Testis (tissue), 3 donors: ENCODE data around the gene C15orf62. TPM values are rescaled to one million over a fixed set of nuclear protein-coding genes. Genes with fewer than 3 reads are reported as not detected.

Source experiments
- DNase-seq: peaks from one replicate; pipeline ENCODE4 v3.0.0-alpha.2; 2019
- H3K27ac ChIP-seq, 2 donors: fragments of 200-600 bp; sonication (generic); one replicate each; pipeline ENCODE4 v1.5.1; 2019
- H3K27me3 ChIP-seq: fragments of 200-600 bp; sonication (generic); one replicate; pipeline ENCODE4 v1.5.1; 2019
- H3K36me3 ChIP-seq: fragments of 200-600 bp; sonication (generic); one replicate; pipeline ENCODE4 v1.5.1; 2017; ENCODE audit warnings: low read depth; ENCODE audit errors: missing control alignments
- H3K4me1 ChIP-seq: fragments of 200-600 bp; sonication (generic); one replicate; pipeline ENCODE4 v1.5.1; 2019
- H3K4me3 ChIP-seq, 2 donors: fragments of 200-600 bp; sonication (generic); one replicate each; pipeline ENCODE4 v1.5.1; 2017 to 2019
- H3K9me3 ChIP-seq: fragments of 200-600 bp; sonication (generic); one replicate; pipeline ENCODE4 v1.5.1; 2017
- CTCF ChIP-seq, 3 experiments: fragments of 450-650 bp in 2 of 3; fragments of 200-600 bp in 1 of 3; sonication (generic) in 1 of 3; IDR thresholded peaks; one replicate each; pipeline ENCODE4 v1.5.1; 2016 to 2019; ENCODE audit warnings: antibody characterized with exemption in 3 of 3, mild to moderate bottlenecking in 2 of 3, moderate library complexity in 1 of 3
- POLR2A ChIP-seq: fragments of 450-650 bp; IDR thresholded peaks from one replicate; pipeline ENCODE4 v1.6.1; 2017; ENCODE audit warnings: antibody characterized with exemption, mild to moderate bottlenecking, moderate library complexity
- WGBS, 2 donors: methylation state at CpG; one replicate each; pipeline ENCODE4 v1.1.5; 2018; 5-methylcytosine and 5-hydroxymethylcytosine counted together
- intact Hi-C: fragments of 100-400 bp; cut with DNase I; formaldehyde crosslinking; loops from one replicate; pipeline ENCODE4 v1.15.1; 2023; ENCODE audit warnings: low total_unique reads
- polyA plus RNA-seq: library from polyadenylated mRNA; stranded (reverse); fragments of 350-450 nt; fragmentation: Illumina TruSeq; extraction: RNeasy Lipid Tissue Mini Kit (QIAGEN cat#74804); gene quantifications from one replicate; pipeline ENCODE4 v1.2.3, GENCODE V29; 2014; ENCODE audit warnings: low read depth, low replicate concordance; ENCODE audit not compliant: insufficient read depth
- total RNA-seq, 2 donors: library from RNA; depleted of rRNA; stranded (reverse); fragments of >200 nt; gene quantifications; one replicate each; pipeline ENCODE4 v1.2.3, GENCODE V29; 2016

C15orf62 gene
- total and polyA plus RNA-seq, 3 donors from 2014 or later: 0.24 TPM; not detected in 2

- no peaks in the 10 kb centered on the region for H3K9me3 ChIP-seq
- no peaks in the 10 kb centered on the region for H3K27me3 ChIP-seq
- peak within 1 kb of the TSS; percentile 87 to 97 for H3K27ac ChIP-seq
- peak in 1 of 3 experiments; percentile 16 for TF ChIP-seq CTCF (IDR thresholded peaks at IDR 0.05)
- TF ChIP-seq POLR2A: peak; percentile 10
- WGBS, 2 donors: 0 to 1% methylated on average over 20 to 64 of the region's 64 CpGs
- intact Hi-C loops: no loop called here
- peaks cover 9% of the 10 kb centered on the region for H3K4me1 ChIP-seq
- no peaks in the 10 kb centered on the region for H3K36me3 ChIP-seq
- H3K4me3 ChIP-seq: peak within 1 kb of the TSS; percentile 84 to 100
- peak; percentile 99 for DNase-seq
Measured at GRCh38 chr15:40807028-40807887, 37.5 kb downstream of the C15orf62 start, which contains the start of the genes DNAJC17 and ZFYVE19. Gene DNAJC17, minus strand, starts transcription at chr15:40807473. Its CDS starts 27 bp downstream, at chr15:40807446. Gene ZFYVE19, plus strand, starts transcription at chr15:40807089. Its CDS starts 501 bp downstream, at chr15:40807590.

DNA sequence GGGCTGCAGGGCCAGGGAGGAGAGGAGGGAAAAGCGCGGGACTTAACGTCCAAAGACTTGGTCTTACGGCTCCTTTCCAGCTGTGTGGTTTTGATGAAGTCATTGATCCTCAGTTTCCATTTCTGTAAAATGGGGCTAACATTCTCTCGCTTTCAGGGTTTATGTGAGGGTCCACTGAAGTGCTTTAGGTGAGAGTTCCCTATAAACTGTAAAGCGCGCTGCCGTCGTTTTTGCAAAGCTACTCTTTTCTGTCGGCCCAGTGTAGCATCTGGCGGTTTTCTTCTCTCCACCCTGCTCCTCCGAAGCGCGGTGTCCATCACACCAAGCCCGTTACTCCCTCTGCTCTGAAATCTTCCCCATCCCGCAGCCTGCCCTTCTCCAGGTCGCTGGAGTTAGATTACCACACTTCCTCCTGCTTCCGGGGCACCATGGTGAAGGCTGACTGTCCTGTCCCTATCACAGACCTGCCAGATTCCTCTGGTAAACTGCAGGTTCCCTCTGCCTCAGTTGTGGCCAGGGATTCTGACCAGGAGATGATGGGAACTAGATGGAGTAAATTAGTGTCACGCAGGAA, 38.2 kb downstream of the C15orf62 start:
- 11 to 46% methylated on average over 19 of the region's 19 CpGs for WGBS, 2 donors
- TF ChIP-seq CTCF (IDR thresholded peaks at IDR 0.05) (no peak), POLR2A (no peak)
- peaks cover 9% of the 10 kb centered on the region for H3K4me1 ChIP-seq
- DNase-seq: no peak
- H3K9me3 ChIP-seq: no peaks in the 10 kb centered on the region
- peak overlapping the region; percentile 87 to 97 for H3K27ac ChIP-seq
- intact Hi-C loops: no loop called here
- peak overlapping the region; percentile 84 to 100 for H3K4me3 ChIP-seq
- no peaks in the 10 kb centered on the region for H3K36me3 ChIP-seq
- no peaks in the 10 kb centered on the region for H3K27me3 ChIP-seq

DNA sequence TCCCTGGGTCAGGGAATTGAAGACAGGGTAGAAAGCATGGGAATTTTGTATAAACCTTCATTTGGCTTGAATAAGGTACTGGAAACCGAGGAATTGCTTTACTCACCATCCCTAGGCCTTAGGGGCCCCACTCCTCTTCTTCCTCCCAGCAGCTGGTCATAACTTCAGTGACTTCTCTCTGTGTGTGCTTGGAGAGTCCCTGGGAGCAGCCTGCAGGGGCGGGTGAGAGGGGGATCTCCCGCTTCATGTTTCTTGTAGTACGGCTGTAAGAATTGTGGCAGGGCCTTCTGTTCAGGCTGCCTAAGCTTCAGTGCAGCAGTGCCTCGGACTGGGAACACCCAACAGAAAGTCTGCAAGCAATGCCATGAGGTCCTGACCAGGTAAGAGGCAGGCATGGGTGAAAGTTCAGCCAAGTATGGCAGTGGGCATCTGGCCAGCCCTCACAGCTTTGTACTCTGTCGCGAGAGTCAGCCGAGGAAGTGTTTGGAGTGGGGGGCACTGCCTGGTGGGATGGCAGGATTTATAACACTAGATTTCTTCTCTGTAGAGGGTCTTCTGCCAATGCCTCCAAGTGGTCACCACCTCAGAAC, 39.2 kb downstream of the C15orf62 start:
- peaks cover 9% of the 10 kb centered on the region for H3K4me1 ChIP-seq
- H3K27me3 ChIP-seq: no peaks in the 10 kb centered on the region
- H3K4me3 ChIP-seq: no peak overlapping the region
- H3K27ac ChIP-seq: no peak overlapping the region
- no peaks in the 10 kb centered on the region for H3K9me3 ChIP-seq
- DNase-seq: no peak
- intact Hi-C loops: no loop called here
- no peak for TF ChIP-seq POLR2A
- TF ChIP-seq CTCF (IDR thresholded peaks at IDR 0.05): no peak
- no peaks in the 10 kb centered on the region for H3K36me3 ChIP-seq
- WGBS, 2 donors: 73 to 83% methylated on average over 5 to 8 of the region's 8 CpGs

DNA sequence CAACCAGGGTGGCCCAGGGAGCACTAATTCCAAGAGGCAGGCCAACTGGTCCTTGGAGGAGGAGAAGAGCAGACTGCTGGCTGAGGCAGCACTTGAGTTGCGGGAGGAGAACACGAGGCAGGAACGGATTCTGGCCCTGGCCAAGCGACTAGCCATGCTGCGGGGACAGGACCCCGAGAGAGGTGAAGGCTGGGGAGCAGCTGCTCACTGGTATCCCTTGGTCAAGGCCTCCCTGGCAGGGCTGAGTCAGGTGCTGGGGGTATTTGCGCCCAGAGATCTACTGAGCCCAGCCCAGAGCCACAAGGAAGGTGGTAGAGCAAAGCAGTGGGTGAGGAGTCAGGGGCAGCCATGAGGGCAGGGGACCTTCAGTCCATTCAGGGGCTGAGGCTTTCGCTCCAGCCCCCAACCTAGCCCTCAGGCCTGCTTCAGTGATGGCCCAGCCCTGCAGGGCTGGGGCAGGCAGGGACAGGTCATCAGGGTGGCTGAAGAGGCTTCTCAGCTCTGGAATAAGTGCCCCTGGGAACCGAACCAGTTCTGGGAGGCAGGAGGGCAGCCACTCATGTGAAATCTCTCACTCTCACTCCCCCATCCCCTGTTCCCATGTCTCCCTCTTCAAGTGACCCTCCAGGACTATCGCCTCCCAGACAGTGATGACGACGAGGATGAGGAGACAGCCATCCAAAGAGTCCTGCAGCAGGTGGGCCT, 43.1 kb downstream of the C15orf62 start:
- no peak for TF ChIP-seq CTCF (IDR thresholded peaks at IDR 0.05)
- TF ChIP-seq POLR2A: no peak
- WGBS, 2 donors: 92 to 94% methylated on average over 9 to 12 of the region's 12 CpGs
- no peak overlapping the region for H3K4me3 ChIP-seq
- no peaks in the 10 kb centered on the region for H3K36me3 ChIP-seq
- peaks cover 13% of the 10 kb centered on the region for H3K4me1 ChIP-seq
- H3K27me3 ChIP-seq: no peaks in the 10 kb centered on the region
- H3K27ac ChIP-seq: no peak overlapping the region
- H3K9me3 ChIP-seq: no peaks in the 10 kb centered on the region
- DNase-seq: no peak
- intact Hi-C loops: no loop called here
